Measurements from ENCODE around the gene FAM83C.
"Not testable (repeated sequence)": the region's sequence is repeated elsewhere in the genome, so short reads cannot be mapped to it uniquely, and the experiment has no call there.

Gene FAM83C

GRCh38 chr20:35326740-35327073 lies 34.5 kb upstream of the FAM83C start:
- Mint-ChIP-seq H3K4me3 (no peak overlapping the region), H3K27me3 (no peaks in the 10 kb centered on the region), H3K27ac (no peak overlapping the region), H3K9me3 (no peaks in the 10 kb centered on the region), H3K36me3 (peaks cover 11% of the 10 kb centered on the region), H3K4me1 (peaks cover 6% of the 10 kb centered on the region)
- ATAC-seq (ENCODE audit: low read depth) (no peak), DNase-seq (ENCODE audit: low spot score in 2 of 2) (no peak)

- Mint-ChIP-seq H3K36me3 (peaks cover 11% of the 10 kb centered on the region), H3K27me3 (no peaks in the 10 kb centered on the region), H3K4me1 (peaks cover 6% of the 10 kb centered on the region), H3K9me3 (no peaks in the 10 kb centered on the region), H3K27ac (no peak overlapping the region), H3K4me3 (no peak overlapping the region)
- ATAC-seq (ENCODE audit: low read depth) (no peak), DNase-seq (ENCODE audit: low spot score in 2 of 2) (no peak)
Observed at GRCh38 chr20:35326021-35326739, 34.0 kb upstream of the FAM83C start.

- no peaks in the 10 kb centered on the region for H3K27me3 Mint-ChIP-seq
- no peak overlapping the region for H3K4me3 Mint-ChIP-seq
- H3K9me3 Mint-ChIP-seq, result no peaks in the 10 kb centered on the region
- DNase-seq (ENCODE audit: low spot score in 2 of 2) (no peak), ATAC-seq (ENCODE audit: low read depth) (no peak)
- H3K27ac Mint-ChIP-seq, result no peak overlapping the region
- H3K4me1 Mint-ChIP-seq, result peaks cover 6% of the 10 kb centered on the region
- peaks cover 13% of the 10 kb centered on the region for H3K36me3 Mint-ChIP-seq
Observed at GRCh38 chr20:35325401-35325800, 33.2 kb upstream of the FAM83C start.

- peak overlapping the region; percentile 15 for H3K27ac Mint-ChIP-seq
- no peak for ATAC-seq (ENCODE audit: low read depth)
Observed at GRCh38 chr20:35320396-35321126, 28.3 kb upstream of the FAM83C start.

GRCh38 chr20:35319871-35320197 lies 27.6 kb upstream of the FAM83C start:
- Mint-ChIP-seq H3K4me1 (peaks cover 7% of the 10 kb centered on the region), H3K36me3 (peaks cover 9% of the 10 kb centered on the region), H3K27me3 (no peaks in the 10 kb centered on the region), H3K9me3 (no peaks in the 10 kb centered on the region), H3K27ac (no peak overlapping the region), H3K4me3 (no peak overlapping the region)
- DNase-seq (ENCODE audit: low spot score in 2 of 2) (no peak), ATAC-seq (ENCODE audit: low read depth) (no peak)

More at GRCh38 chr20:35320396-35321126, 28.3 kb upstream of the FAM83C start:
- Mint-ChIP-seq H3K36me3 (peaks cover 9% of the 10 kb centered on the region), H3K9me3 (no peaks in the 10 kb centered on the region), H3K27me3 (no peaks in the 10 kb centered on the region), H3K4me1 (peaks cover 2% of the 10 kb centered on the region), H3K4me3 (no peak overlapping the region)
- no peak for DNase-seq (ENCODE audit: low spot score in 2 of 2)

GRCh38 chr20:35319192-35319870 lies 27.1 kb upstream of the FAM83C start:
- peaks cover 11% of the 10 kb centered on the region for H3K36me3 Mint-ChIP-seq
- DNase-seq (ENCODE audit: low spot score in 2 of 2), result no peak
- no peak overlapping the region for H3K4me3 Mint-ChIP-seq
- no peak overlapping the region for H3K27ac Mint-ChIP-seq
- no peaks in the 10 kb centered on the region for H3K27me3 Mint-ChIP-seq
- no peaks in the 10 kb centered on the region for H3K9me3 Mint-ChIP-seq
- H3K4me1 Mint-ChIP-seq, result peaks cover 7% of the 10 kb centered on the region
- ATAC-seq (ENCODE audit: low read depth), result no peak

- Mint-ChIP-seq H3K4me3 (no peak overlapping the region), H3K36me3 (peaks cover 13% of the 10 kb centered on the region), H3K27ac (no peak overlapping the region), H3K27me3 (no peaks in the 10 kb centered on the region), H3K4me1 (peaks cover 7% of the 10 kb centered on the region), H3K9me3 (no peaks in the 10 kb centered on the region)
- DNase-seq (ENCODE audit: low spot score in 2 of 2), result no peak
- ATAC-seq (ENCODE audit: low read depth), result peak; percentile 32
Observed at GRCh38 chr20:35318502-35319157, 26.4 kb upstream of the FAM83C start.

- H3K27ac Mint-ChIP-seq, result no peak overlapping the region
- H3K36me3 Mint-ChIP-seq, result peaks cover 15% of the 10 kb centered on the region
- DNase-seq (ENCODE audit: low spot score in 2 of 2) (no peak), ATAC-seq (ENCODE audit: low read depth) (no peak)
- no peak overlapping the region for H3K4me3 Mint-ChIP-seq
- peaks cover 9% of the 10 kb centered on the region for H3K4me1 Mint-ChIP-seq
- no peaks in the 10 kb centered on the region for H3K9me3 Mint-ChIP-seq
- H3K27me3 Mint-ChIP-seq, result no peaks in the 10 kb centered on the region
Observed at GRCh38 chr20:35317416-35318210, 25.4 kb upstream of the FAM83C start.

- Mint-ChIP-seq H3K27ac (peak overlapping the region; percentile 38), H3K4me1 (peaks cover 9% of the 10 kb centered on the region)
- no peak for ATAC-seq (ENCODE audit: low read depth)
Observed at GRCh38 chr20:35316086-35316485, 23.9 kb upstream of the FAM83C start.

GRCh38 chr20:35315632-35316020 lies 23.4 kb upstream of the FAM83C start:
- H3K36me3 Mint-ChIP-seq, result peaks cover 19% of the 10 kb centered on the region
- H3K27ac Mint-ChIP-seq; H3K27me3 Mint-ChIP-seq; H3K4me3 Mint-ChIP-seq; DNase-seq (ENCODE audit: low spot score in 2 of 2); H3K9me3 Mint-ChIP-seq; ATAC-seq (ENCODE audit: low read depth); H3K4me1 Mint-ChIP-seq: not testable (repeated sequence)

More at GRCh38 chr20:35316086-35316485, 23.9 kb upstream of the FAM83C start:
- no peak for DNase-seq (ENCODE audit: low spot score in 2 of 2)
- Mint-ChIP-seq H3K27me3 (no peaks in the 10 kb centered on the region), H3K36me3 (peaks cover 19% of the 10 kb centered on the region), H3K9me3 (no peaks in the 10 kb centered on the region), H3K4me3 (no peak overlapping the region)

GRCh38 chr20:35314816-35315631 lies 22.8 kb upstream of the FAM83C start:
- H3K27ac Mint-ChIP-seq, result no peak overlapping the region
- no peaks in the 10 kb centered on the region for H3K27me3 Mint-ChIP-seq
- no peaks in the 10 kb centered on the region for H3K9me3 Mint-ChIP-seq
- peaks cover 9% of the 10 kb centered on the region for H3K4me1 Mint-ChIP-seq
- peaks cover 19% of the 10 kb centered on the region for H3K36me3 Mint-ChIP-seq
- H3K4me3 Mint-ChIP-seq, result no peak overlapping the region
- ATAC-seq (ENCODE audit: low read depth), result no peak
- DNase-seq (ENCODE audit: low spot score in 2 of 2), result no peak

GRCh38 chr20:35312318-35312717 lies 20.1 kb upstream of the FAM83C start:
- peaks cover 17% of the 10 kb centered on the region for H3K36me3 Mint-ChIP-seq
- DNase-seq (ENCODE audit: low spot score in 2 of 2) (no peak), ATAC-seq (ENCODE audit: low read depth) (no peak)
- no peaks in the 10 kb centered on the region for H3K27me3 Mint-ChIP-seq
- no peaks in the 10 kb centered on the region for H3K9me3 Mint-ChIP-seq
- peak overlapping the region; percentile 60 for H3K27ac Mint-ChIP-seq
- H3K4me1 Mint-ChIP-seq, result peaks cover 7% of the 10 kb centered on the region
- H3K4me3 Mint-ChIP-seq, result no peak overlapping the region

- Mint-ChIP-seq H3K36me3 (peaks cover 17% of the 10 kb centered on the region), H3K27me3 (no peaks in the 10 kb centered on the region), H3K4me1 (peaks cover 7% of the 10 kb centered on the region), H3K4me3 (no peak overlapping the region), H3K27ac (no peak overlapping the region), H3K9me3 (no peaks in the 10 kb centered on the region)
- DNase-seq (ENCODE audit: low spot score in 2 of 2) (no peak), ATAC-seq (ENCODE audit: low read depth) (no peak)
Observed at GRCh38 chr20:35311822-35312221, 19.6 kb upstream of the FAM83C start.
